GM20431 (cell line): ENCODE data around the gene MICAL3.

Source experiments
- in situ Hi-C: fragments of 300-500 bp; cut with MseI, MboI; formaldehyde crosslinking; loops from one replicate; pipeline ENCODE4 v1.15.0; 2020; ENCODE audit warnings: low sequenced_read_pairs; ENCODE audit not compliant: unreplicated experiment

The MICAL3 gene

GRCh38 chr22:18060646-18061620, 36.6 kb upstream of the MICAL3 start:
- in situ Hi-C loops = loop anchor here (10.0 to 25.0 kb wide), 2 partner anchors 226 to 324 kb away; no protein-coding TSS in a partner anchor

- in situ Hi-C loops = loop anchor here (10.0 to 25.0 kb wide), 2 partner anchors 225 to 323 kb away; no protein-coding TSS in a partner anchor
Observed at GRCh38 chr22:18059991-18060390, 35.6 kb upstream of the MICAL3 start.

GRCh38 chr22:18059473-18059872, 35.1 kb upstream of the MICAL3 start:
- in situ Hi-C loops = loop anchor here (25.0 kb wide), 1 partner anchor 322 kb away; no protein-coding TSS in a partner anchor

GRCh38 chr22:18059094-18059417, 34.7 kb upstream of the MICAL3 start:
- in situ Hi-C loops = loop anchor here (25.0 kb wide), 1 partner anchor 322 kb away; no protein-coding TSS in a partner anchor

GRCh38 chr22:18058371-18059093, 34.2 kb upstream of the MICAL3 start:
- in situ Hi-C loops = loop anchor here (25.0 kb wide), 1 partner anchor 321 kb away; no protein-coding TSS in a partner anchor

GRCh38 chr22:18057568-18058209, 33.3 kb upstream of the MICAL3 start:
- in situ Hi-C loops = loop anchor here (25.0 kb wide), 1 partner anchor 320 kb away; no protein-coding TSS in a partner anchor

- in situ Hi-C loops = loop anchor here (25.0 kb wide), 1 partner anchor 320 kb away; no protein-coding TSS in a partner anchor
Observed at GRCh38 chr22:18056807-18057474, 32.6 kb upstream of the MICAL3 start.

- in situ Hi-C loops = loop anchor here (25.0 kb wide), 1 partner anchor 319 kb away; no protein-coding TSS in a partner anchor
Observed at GRCh38 chr22:18056161-18056666, 31.9 kb upstream of the MICAL3 start.

GRCh38 chr22:18055619-18056160, 31.3 kb upstream of the MICAL3 start:
- in situ Hi-C loops = loop anchor here (25.0 kb wide), 1 partner anchor 318 kb away; no protein-coding TSS in a partner anchor

GRCh38 chr22:18053216-18053946, 29.0 kb upstream of the MICAL3 start:
- in situ Hi-C loops = loop anchor here (25.0 kb wide), 1 partner anchor 316 kb away; no protein-coding TSS in a partner anchor

GRCh38 chr22:18051113-18051512, 26.8 kb upstream of the MICAL3 start:
- in situ Hi-C loops = loop anchor here (25.0 kb wide), 1 partner anchor 314 kb away; no protein-coding TSS in a partner anchor

GRCh38 chr22:18050065-18050464, 25.7 kb upstream of the MICAL3 start:
- in situ Hi-C loops = loop anchor here (25.0 kb wide), 1 partner anchor 313 kb away; no protein-coding TSS in a partner anchor

- in situ Hi-C loops = no loop called here
Observed at GRCh38 chr22:18048441-18048898, 24.1 kb upstream of the MICAL3 start.

- in situ Hi-C loops = no loop called here
Observed at GRCh38 chr22:18048041-18048440, 23.7 kb upstream of the MICAL3 start.

- in situ Hi-C loops = no loop called here
Observed at GRCh38 chr22:18045794-18046193, 21.4 kb upstream of the MICAL3 start.

- in situ Hi-C loops = no loop called here
Observed at GRCh38 chr22:18044548-18045271, 20.3 kb upstream of the MICAL3 start.

- in situ Hi-C loops = no loop called here
Observed at GRCh38 chr22:18042685-18043084, 18.3 kb upstream of the MICAL3 start.
